Effector memory CD4-positive, alpha-beta T cell (primary cell): ENCODE results near the gene PSMG2.
A peak's percentile ranks its signal among the peaks of the same experiment; 100 is the strongest.

Experiments used
- DNase-seq, 3 donors: peaks; one replicate each; pipeline ENCODE4 v3.0.0-alpha.2; 2020
- H3K27ac ChIP-seq: 2 replicates; pipeline ENCODE4 v1.7.0; 2013; ENCODE audit warnings: mild to moderate bottlenecking, low read length, moderate library complexity; ENCODE audit not compliant: insufficient read depth, poor library complexity, severe bottlenecking
- H3K27me3 ChIP-seq: replicated peaks from 2 replicates; pipeline ENCODE4 v1.7.0; 2013; ENCODE audit warnings: mild to moderate bottlenecking, low read length; ENCODE audit not compliant: insufficient read depth, control insufficient read depth, poor library complexity, severe bottlenecking
- H3K36me3 ChIP-seq: 2 replicates; pipeline ENCODE4 v1.7.0; 2013; ENCODE audit warnings: mild to moderate bottlenecking, low read length, moderate library complexity; ENCODE audit not compliant: control insufficient read depth, insufficient read depth
- H3K4me1 ChIP-seq: 2 replicates; pipeline ENCODE4 v1.7.0; 2013; ENCODE audit warnings: low read length, mild to moderate bottlenecking; ENCODE audit not compliant: control insufficient read depth, insufficient read depth, poor library complexity, severe bottlenecking
- H3K4me3 ChIP-seq: 2 replicates; pipeline ENCODE4 v1.7.0; 2013; ENCODE audit warnings: low read length, low read depth, mild to moderate bottlenecking; ENCODE audit not compliant: insufficient read depth, poor library complexity, severe bottlenecking
- H3K9me3 ChIP-seq: 2 replicates; pipeline ENCODE4 v1.7.0; 2013; ENCODE audit warnings: mild to moderate bottlenecking, low read length, moderate library complexity; ENCODE audit not compliant: control insufficient read depth

PSMG2 gene

GRCh38 chr18:12679183-12679786, 23.6 kb upstream of the PSMG2 start:
- no peak overlapping the region for H3K4me3 ChIP-seq
- peaks cover 4% of the 10 kb centered on the region for H3K4me1 ChIP-seq
- H3K9me3 ChIP-seq: no peaks in the 10 kb centered on the region
- DNase-seq: no peak
- no peak overlapping the region for H3K27ac ChIP-seq
- H3K36me3 ChIP-seq: peaks cover 11% of the 10 kb centered on the region
- H3K27me3 ChIP-seq: no peaks in the 10 kb centered on the region

- H3K9me3 ChIP-seq: no peaks in the 10 kb centered on the region
- no peak overlapping the region for H3K27ac ChIP-seq
- H3K4me1 ChIP-seq: no peaks in the 10 kb centered on the region
- no peak for DNase-seq
- no peak overlapping the region for H3K4me3 ChIP-seq
- H3K36me3 ChIP-seq: no peaks in the 10 kb centered on the region
- no peaks in the 10 kb centered on the region for H3K27me3 ChIP-seq
Observed at GRCh38 chr18:12686100-12686499, 16.7 kb upstream of the PSMG2 start.

GRCh38 chr18:12689256-12689850, 13.5 kb upstream of the PSMG2 start:
- H3K4me3 ChIP-seq: no peak overlapping the region
- H3K27me3 ChIP-seq: no peaks in the 10 kb centered on the region
- H3K27ac ChIP-seq: no peak overlapping the region
- no peaks in the 10 kb centered on the region for H3K9me3 ChIP-seq
- H3K4me1 ChIP-seq: no peaks in the 10 kb centered on the region
- no peaks in the 10 kb centered on the region for H3K36me3 ChIP-seq
- no peak for DNase-seq

- Histone ChIP-seq H3K4me1 (no peaks in the 10 kb centered on the region), H3K36me3 (peaks cover 3% of the 10 kb centered on the region), H3K4me3 (no peak overlapping the region), H3K9me3 (no peaks in the 10 kb centered on the region), H3K27ac (no peak overlapping the region), H3K27me3 (no peaks in the 10 kb centered on the region)
- DNase-seq: no peak
Observed at GRCh38 chr18:12692206-12692605, 10.6 kb upstream of the PSMG2 start.

GRCh38 chr18:12694032-12694431, 8.8 kb upstream of the PSMG2 start:
- H3K27ac ChIP-seq: no peak overlapping the region
- no peaks in the 10 kb centered on the region for H3K4me1 ChIP-seq
- no peak for DNase-seq
- no peak overlapping the region for H3K4me3 ChIP-seq
- H3K9me3 ChIP-seq: no peaks in the 10 kb centered on the region
- peaks cover 3% of the 10 kb centered on the region for H3K36me3 ChIP-seq
- H3K27me3 ChIP-seq: no peaks in the 10 kb centered on the region

- peaks cover 3% of the 10 kb centered on the region for H3K36me3 ChIP-seq
- peaks cover 24% of the 10 kb centered on the region for H3K4me1 ChIP-seq
- H3K9me3 ChIP-seq: no peaks in the 10 kb centered on the region
- DNase-seq: no peak
- H3K27ac ChIP-seq: no peak overlapping the region
- no peaks in the 10 kb centered on the region for H3K27me3 ChIP-seq
- no peak overlapping the region for H3K4me3 ChIP-seq
Observed at GRCh38 chr18:12699747-12700146, 3.1 kb upstream of the PSMG2 start.

GRCh38 chr18:12701161-12701560, 1.7 kb upstream of the PSMG2 start:
- Histone ChIP-seq H3K9me3 (no peaks in the 10 kb centered on the region), H3K27me3 (no peaks in the 10 kb centered on the region), H3K4me1 (peaks cover 25% of the 10 kb centered on the region), H3K27ac (peak overlapping the region; percentile 96), H3K36me3 (peaks cover 3% of the 10 kb centered on the region), H3K4me3 (peak overlapping the region; percentile 99)
- no peak for DNase-seq

- peak overlapping the region; percentile 99 for H3K4me3 ChIP-seq
- H3K36me3 ChIP-seq: peaks cover 10% of the 10 kb centered on the region
- no peak for DNase-seq
- H3K9me3 ChIP-seq: no peaks in the 10 kb centered on the region
- H3K4me1 ChIP-seq: peaks cover 25% of the 10 kb centered on the region
- no peaks in the 10 kb centered on the region for H3K27me3 ChIP-seq
- H3K27ac ChIP-seq: peak overlapping the region; percentile 96
Observed at GRCh38 chr18:12703096-12703567, 290 bp downstream of the PSMG2 start.

GRCh38 chr18:12703664-12704063, 822 bp downstream of the PSMG2 start:
- DNase-seq: no peak
- H3K27me3 ChIP-seq: no peaks in the 10 kb centered on the region
- H3K27ac ChIP-seq: peak overlapping the region; percentile 96
- H3K9me3 ChIP-seq: no peaks in the 10 kb centered on the region
- peaks cover 13% of the 10 kb centered on the region for H3K36me3 ChIP-seq
- H3K4me3 ChIP-seq: peak overlapping the region; percentile 99
- peaks cover 25% of the 10 kb centered on the region for H3K4me1 ChIP-seq

- Histone ChIP-seq H3K9me3 (no peaks in the 10 kb centered on the region), H3K27ac (no peak overlapping the region), H3K4me3 (no peak overlapping the region), H3K4me1 (no peaks in the 10 kb centered on the region), H3K27me3 (no peaks in the 10 kb centered on the region), H3K36me3 (peaks cover 37% of the 10 kb centered on the region)
- DNase-seq: no peak
Observed at GRCh38 chr18:12711446-12711845, 8.6 kb downstream of the PSMG2 start.
